B cell (primary cell): ENCODE measurements around the gene ABHD12B.

Experiments
- CTCF ChIP-seq: fragments of 200-600 bp; IDR thresholded peaks from one replicate; pipeline ENCODE4 v1.8.0; 2022; ENCODE audit warnings: antibody characterized with exemption, mild to moderate bottlenecking
- EZH2 ChIP-seq: IDR thresholded peaks from 2 replicates; pipeline ENCODE4 v1.6.1; 2012; ENCODE audit warnings: borderline replicate concordance, low read depth, mild to moderate bottlenecking, moderate library complexity, low read length; ENCODE audit not compliant: insufficient read depth, poor library complexity, severe bottlenecking

GRCh38 chr14:50823051-50823761, 48.6 kb upstream of the ABHD12B start:
- TF ChIP-seq CTCF (no peak), EZH2 (no peak)
